ENCODE measurements around the gene BCL11A. TPM values are rescaled to one million over a fixed set of nuclear protein-coding genes. Genes with fewer than 3 reads are reported as not detected.

Gene BCL11A
- total RNA-seq, 2 donors from 2014 or later = 2.5 to 9.2 TPM

DNA sequence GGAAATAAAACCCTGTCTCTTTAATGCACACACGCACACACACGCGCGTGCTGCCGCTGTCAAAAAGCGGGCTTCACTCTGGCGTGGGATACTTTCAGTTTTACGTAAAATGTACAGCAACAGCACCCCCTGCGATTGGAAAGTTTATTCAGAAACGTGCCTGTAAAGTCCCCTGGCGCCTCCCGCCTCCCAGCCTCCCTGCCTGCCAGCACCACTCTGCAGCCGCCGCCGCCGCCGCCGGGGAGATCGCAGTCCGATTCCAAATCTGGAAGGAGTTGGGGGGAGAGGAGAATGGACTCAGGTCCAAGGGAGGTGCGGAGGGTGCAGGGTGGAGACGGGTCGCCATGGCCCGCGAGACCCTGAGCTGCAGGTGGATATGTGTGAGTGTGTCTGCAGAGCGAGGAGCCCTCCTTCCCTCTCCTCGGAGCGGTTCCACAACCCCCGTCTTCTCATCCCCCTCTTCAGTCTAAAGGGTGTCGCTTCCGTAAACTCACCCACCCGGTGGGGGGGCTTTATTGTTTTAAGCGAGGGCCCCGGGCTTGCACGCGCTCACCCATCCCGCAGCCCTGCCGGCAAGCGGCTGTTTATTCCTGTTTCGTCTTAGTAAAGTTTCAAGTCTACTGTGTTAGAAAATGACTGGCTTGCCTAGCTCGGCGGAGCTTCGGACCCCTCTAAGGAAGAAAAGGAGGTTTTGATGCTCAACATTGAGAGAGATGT is 1.8 kb upstream of the BCL11A start:
- Mint-ChIP-seq H3K27ac (peak overlapping the region; percentile 70), H3K4me3 (peak overlapping the region; percentile 94), H3K36me3 (ENCODE audit: low read depth) (no peaks in the 10 kb centered on the region), H3K4me1 (peaks cover 23% of the 10 kb centered on the region), H3K27me3 (peaks cover 43% of the 10 kb centered on the region)
- peak in 2 of 3 donors; percentile 36 to 42 for DNase-seq
- H3K9me3 ChIP-seq (ENCODE audit: control insufficient read depth, low read length, poor library complexity, severe bottlenecking) = peaks cover 3% of the 10 kb centered on the region
- peak; percentile 74 for ATAC-seq

DNA sequence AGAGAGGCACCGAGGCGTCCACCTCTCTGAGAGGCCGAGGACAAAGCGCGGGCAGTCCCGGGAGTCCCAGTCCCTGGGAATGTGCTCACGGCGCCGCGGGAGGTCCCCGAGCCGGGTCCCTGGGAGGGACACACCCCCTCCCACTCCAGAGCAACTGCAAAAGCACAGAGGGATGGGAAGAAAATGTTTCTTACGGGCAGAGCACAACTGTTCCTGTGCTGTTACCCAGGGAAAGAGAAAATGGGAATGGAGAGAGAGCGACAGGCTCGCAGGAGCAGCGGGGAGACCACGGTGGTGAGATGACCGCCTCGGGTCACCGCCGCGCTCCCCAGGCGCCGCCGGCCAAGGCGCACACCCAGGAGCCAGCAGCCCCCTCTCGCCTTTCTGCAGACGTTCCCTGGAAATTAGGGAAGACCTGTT is 1.2 kb upstream of the BCL11A start:
- DNase-seq (no peak), ATAC-seq (peak; percentile 7)
- H3K9me3 ChIP-seq (ENCODE audit: control insufficient read depth, low read length, poor library complexity, severe bottlenecking) = peaks cover 3% of the 10 kb centered on the region
- peak overlapping the region; percentile 94 for H3K4me3 Mint-ChIP-seq
- no peak overlapping the region for H3K27ac Mint-ChIP-seq
- H3K27me3 Mint-ChIP-seq = peaks cover 42% of the 10 kb centered on the region
- H3K4me1 Mint-ChIP-seq = peaks cover 26% of the 10 kb centered on the region
- peaks cover 3% of the 10 kb centered on the region for H3K36me3 Mint-ChIP-seq (ENCODE audit: low read depth)

- Mint-ChIP-seq H3K27ac (no peak overlapping the region), H3K27me3 (peaks cover 39% of the 10 kb centered on the region), H3K36me3 (ENCODE audit: low read depth) (peaks cover 3% of the 10 kb centered on the region), H3K4me3 (peak overlapping the region; percentile 94), H3K4me1 (peaks cover 28% of the 10 kb centered on the region)
- no peak for ATAC-seq
- no peak for DNase-seq
- H3K9me3 ChIP-seq (ENCODE audit: control insufficient read depth, low read length, poor library complexity, severe bottlenecking) = peaks cover 3% of the 10 kb centered on the region
These were observed 706 bp upstream of the BCL11A start for GRCh38 chr2:60554074-60554645.

- Mint-ChIP-seq H3K4me1 (peaks cover 30% of the 10 kb centered on the region), H3K27ac (no peak overlapping the region), H3K4me3 (peak overlapping the region; percentile 94), H3K27me3 (peaks cover 49% of the 10 kb centered on the region), H3K36me3 (ENCODE audit: low read depth) (peaks cover 3% of the 10 kb centered on the region)
- ATAC-seq = no peak
- peaks cover under 1% of the 10 kb centered on the region for H3K9me3 ChIP-seq (ENCODE audit: control insufficient read depth, low read length, poor library complexity, severe bottlenecking)
- DNase-seq = no peak
These were observed 481 bp downstream of the BCL11A start for GRCh38 chr2:60552851-60553494.

GRCh38 chr2:60552078-60552850 is 1.2 kb downstream of the BCL11A start:
- no peaks in the 10 kb centered on the region for H3K9me3 ChIP-seq (ENCODE audit: control insufficient read depth, low read length, poor library complexity, severe bottlenecking)
- DNase-seq (no peak), ATAC-seq (no peak)
- Mint-ChIP-seq H3K36me3 (ENCODE audit: low read depth) (peaks cover 3% of the 10 kb centered on the region), H3K27me3 (peaks cover 52% of the 10 kb centered on the region), H3K4me3 (peak overlapping the region; percentile 94), H3K27ac (no peak overlapping the region), H3K4me1 (peaks cover 29% of the 10 kb centered on the region)

- Mint-ChIP-seq H3K4me1 (peaks cover 24% of the 10 kb centered on the region), H3K27me3 (peaks cover 52% of the 10 kb centered on the region), H3K27ac (no peak overlapping the region), H3K36me3 (ENCODE audit: low read depth) (peaks cover 3% of the 10 kb centered on the region), H3K4me3 (peak overlapping the region; percentile 94)
- no peak for ATAC-seq
- no peak for DNase-seq
- H3K9me3 ChIP-seq (ENCODE audit: control insufficient read depth, low read length, poor library complexity, severe bottlenecking) = no peaks in the 10 kb centered on the region
These were observed 2.0 kb downstream of the BCL11A start for GRCh38 chr2:60551240-60552077.

DNA sequence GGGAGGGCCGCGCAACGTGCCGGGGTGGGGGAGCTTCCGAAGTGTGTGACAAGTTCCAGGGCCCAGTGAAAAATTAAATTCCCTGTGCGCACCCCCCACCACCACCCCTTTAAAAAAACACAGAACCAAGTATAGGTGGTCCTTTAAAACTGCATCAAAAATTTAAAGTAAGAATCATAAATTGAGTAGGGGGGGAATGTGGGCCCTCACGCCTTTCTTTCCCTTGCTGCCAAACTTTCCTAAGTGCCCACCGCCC is 2.5 kb downstream of the BCL11A start:
- H3K27ac Mint-ChIP-seq = no peak overlapping the region
- H3K27me3 Mint-ChIP-seq = peaks cover 55% of the 10 kb centered on the region
- DNase-seq (no peak), ATAC-seq (no peak)
- H3K4me3 Mint-ChIP-seq = peak overlapping the region; percentile 91
- H3K9me3 ChIP-seq (ENCODE audit: control insufficient read depth, low read length, poor library complexity, severe bottlenecking) = no peaks in the 10 kb centered on the region
- H3K36me3 Mint-ChIP-seq (ENCODE audit: low read depth) = peaks cover 3% of the 10 kb centered on the region
- peaks cover 25% of the 10 kb centered on the region for H3K4me1 Mint-ChIP-seq

GRCh38 chr2:60550178-60550983 is 3.1 kb downstream of the BCL11A start:
- DNase-seq = no peak
- Mint-ChIP-seq H3K4me3 (peak overlapping the region; percentile 91), H3K36me3 (ENCODE audit: low read depth) (peaks cover 3% of the 10 kb centered on the region), H3K27me3 (peaks cover 55% of the 10 kb centered on the region), H3K27ac (no peak overlapping the region), H3K4me1 (peaks cover 19% of the 10 kb centered on the region)
- H3K9me3 ChIP-seq (ENCODE audit: control insufficient read depth, low read length, poor library complexity, severe bottlenecking) = no peaks in the 10 kb centered on the region
- ATAC-seq = peak; percentile 56

- Mint-ChIP-seq H3K4me1 (peaks cover 14% of the 10 kb centered on the region), H3K36me3 (ENCODE audit: low read depth) (peaks cover 3% of the 10 kb centered on the region), H3K27me3 (peaks cover 56% of the 10 kb centered on the region), H3K27ac (no peak overlapping the region), H3K4me3 (peak overlapping the region; percentile 91)
- ATAC-seq (no peak), DNase-seq (no peak)
- no peaks in the 10 kb centered on the region for H3K9me3 ChIP-seq (ENCODE audit: control insufficient read depth, low read length, poor library complexity, severe bottlenecking)
These were observed 3.6 kb downstream of the BCL11A start for GRCh38 chr2:60549928-60550177.

DNA sequence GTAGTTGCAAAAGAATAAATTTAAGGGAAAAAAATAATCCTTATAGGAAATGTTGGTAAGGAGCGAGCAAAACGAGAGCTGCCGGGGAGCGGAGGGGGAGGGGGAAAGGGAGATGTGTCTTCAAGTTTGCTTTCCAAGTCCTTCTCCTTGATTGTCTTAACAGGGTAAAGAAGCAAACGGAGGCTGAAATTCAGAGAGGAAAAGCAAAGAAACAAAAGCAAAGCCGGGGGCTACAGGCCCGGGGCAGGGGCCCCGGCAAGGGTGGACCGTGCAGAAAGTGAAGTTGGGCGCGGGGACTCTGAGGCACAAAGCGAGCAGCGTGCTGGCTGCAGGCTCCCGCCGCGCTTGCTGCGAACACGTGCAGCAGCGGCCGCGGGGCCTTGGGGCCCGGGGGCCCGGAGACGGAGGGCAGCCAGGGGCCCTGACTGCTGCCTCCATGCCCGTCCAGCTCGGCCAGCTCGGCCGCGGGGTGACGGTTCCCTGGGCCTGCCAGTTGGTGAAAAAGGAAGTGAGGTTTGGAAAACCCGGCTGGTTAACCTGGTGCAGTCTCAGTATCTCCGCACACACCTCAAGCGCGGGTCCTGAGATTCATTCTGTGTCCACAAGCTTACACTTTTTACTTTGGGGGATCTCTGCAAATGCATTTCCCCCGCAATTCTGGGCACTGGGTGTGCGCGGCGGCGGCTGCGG is 4.1 kb downstream of the BCL11A start:
- ATAC-seq = no peak
- no peak for DNase-seq
- peak overlapping the region; percentile 91 for H3K4me3 Mint-ChIP-seq
- no peaks in the 10 kb centered on the region for H3K9me3 ChIP-seq (ENCODE audit: control insufficient read depth, low read length, poor library complexity, severe bottlenecking)
- peaks cover 3% of the 10 kb centered on the region for H3K36me3 Mint-ChIP-seq (ENCODE audit: low read depth)
- H3K4me1 Mint-ChIP-seq = peaks cover 14% of the 10 kb centered on the region
- peaks cover 60% of the 10 kb centered on the region for H3K27me3 Mint-ChIP-seq
- no peak overlapping the region for H3K27ac Mint-ChIP-seq

GRCh38 chr2:60548845-60549237 is 4.6 kb downstream of the BCL11A start:
- Mint-ChIP-seq H3K27ac (no peak overlapping the region), H3K4me3 (peak overlapping the region; percentile 88), H3K27me3 (peaks cover 65% of the 10 kb centered on the region), H3K36me3 (ENCODE audit: low read depth) (peaks cover 3% of the 10 kb centered on the region), H3K4me1 (peaks cover 14% of the 10 kb centered on the region)
- no peaks in the 10 kb centered on the region for H3K9me3 ChIP-seq (ENCODE audit: control insufficient read depth, low read length, poor library complexity, severe bottlenecking)
- ATAC-seq = no peak
- no peak for DNase-seq

GRCh38 chr2:60548311-60548710 is 5.1 kb downstream of the BCL11A start:
- Mint-ChIP-seq H3K4me1 (peaks cover 12% of the 10 kb centered on the region), H3K27me3 (peaks cover 68% of the 10 kb centered on the region), H3K4me3 (no peak overlapping the region), H3K36me3 (ENCODE audit: low read depth) (peaks cover 4% of the 10 kb centered on the region), H3K27ac (no peak overlapping the region)
- no peak for DNase-seq
- H3K9me3 ChIP-seq (ENCODE audit: control insufficient read depth, low read length, poor library complexity, severe bottlenecking) = no peaks in the 10 kb centered on the region
- ATAC-seq = no peak

Measured in T-helper 17 cell (primary cell).